Measurements from ENCODE around the gene TGFBR2.

The TGFBR2 gene

DNA sequence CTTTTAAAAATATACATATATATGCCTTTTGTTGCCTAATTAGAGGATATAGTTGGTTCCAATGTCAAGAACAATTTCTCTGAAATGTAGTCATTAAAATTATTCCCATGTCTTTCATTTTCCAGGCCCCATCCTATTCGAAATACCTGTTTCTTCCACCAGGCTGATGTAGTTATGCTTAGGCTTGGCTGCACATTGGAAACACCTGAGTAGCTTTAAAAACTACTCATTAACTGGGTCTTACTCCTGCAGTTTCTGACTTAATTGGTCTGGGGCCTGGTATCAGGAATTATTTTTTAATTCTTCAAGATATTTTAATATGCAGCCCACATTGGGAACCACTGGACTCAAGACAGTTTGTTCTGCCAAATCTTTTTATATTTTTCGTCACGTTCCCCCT, 53.7 kb downstream of the TGFBR2 start:
- no peak overlapping the region for H3K4me3 ChIP-seq (replicated peaks; ENCODE audit: low read depth, low read length)
- no peak for DNase-seq (ENCODE audit: extremely low read depth, insufficient read length)
- no peaks in the 10 kb centered on the region for H3K27me3 ChIP-seq (replicated peaks; ENCODE audit: control insufficient read depth, insufficient read depth, low read length)
- H3K36me3 ChIP-seq (ENCODE audit: control insufficient read depth, insufficient read depth, low read length), result no peaks in the 10 kb centered on the region
- TF ChIP-seq, protein P1, sequence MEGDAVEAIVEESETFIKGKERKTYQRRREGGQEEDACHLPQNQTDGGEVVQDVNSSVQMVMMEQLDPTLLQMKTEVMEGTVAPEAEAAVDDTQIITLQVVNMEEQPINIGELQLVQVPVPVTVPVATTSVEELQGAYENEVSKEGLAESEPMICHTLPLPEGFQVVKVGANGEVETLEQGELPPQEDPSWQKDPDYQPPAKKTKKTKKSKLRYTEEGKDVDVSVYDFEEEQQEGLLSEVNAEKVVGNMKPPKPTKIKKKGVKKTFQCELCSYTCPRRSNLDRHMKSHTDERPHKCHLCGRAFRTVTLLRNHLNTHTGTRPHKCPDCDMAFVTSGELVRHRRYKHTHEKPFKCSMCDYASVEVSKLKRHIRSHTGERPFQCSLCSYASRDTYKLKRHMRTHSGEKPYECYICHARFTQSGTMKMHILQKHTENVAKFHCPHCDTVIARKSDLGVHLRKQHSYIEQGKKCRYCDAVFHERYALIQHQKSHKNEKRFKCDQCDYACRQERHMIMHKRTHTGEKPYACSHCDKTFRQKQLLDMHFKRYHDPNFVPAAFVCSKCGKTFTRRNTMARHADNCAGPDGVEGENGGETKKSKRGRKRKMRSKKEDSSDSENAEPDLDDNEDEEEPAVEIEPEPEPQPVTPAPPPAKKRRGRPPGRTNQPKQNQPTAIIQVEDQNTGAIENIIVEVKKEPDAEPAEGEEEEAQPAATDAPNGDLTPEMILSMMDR (IDR thresholded peaks at IDR 0.05; ENCODE audit: insufficient read depth, low read length, poor library complexity, severe bottlenecking), result no peak

DNA sequence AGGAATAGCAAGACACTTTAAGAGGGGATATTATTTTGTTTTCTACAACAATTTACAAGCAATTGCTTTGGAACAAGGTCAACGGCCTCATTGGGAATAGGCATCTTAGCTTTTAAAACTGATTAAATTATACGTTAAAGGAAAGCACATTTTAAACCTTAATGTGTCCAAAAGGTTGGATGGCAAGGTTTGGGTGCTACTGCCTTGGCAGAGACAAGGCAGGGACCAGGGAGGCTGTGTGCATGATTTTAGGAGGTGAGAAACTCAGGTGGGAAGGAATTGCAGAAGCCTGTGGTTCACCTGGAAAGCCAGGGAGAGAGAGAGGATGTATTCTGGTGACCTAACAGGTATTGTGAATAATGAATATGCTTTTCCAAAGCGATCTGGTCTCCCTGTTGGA, 54.3 kb downstream of the TGFBR2 start:
- DNase-seq (ENCODE audit: extremely low read depth, insufficient read length), result no peak
- H3K36me3 ChIP-seq (ENCODE audit: control insufficient read depth, insufficient read depth, low read length), result no peaks in the 10 kb centered on the region
- TF ChIP-seq, protein P1 (IDR thresholded peaks at IDR 0.05; ENCODE audit: insufficient read depth, low read length, poor library complexity, severe bottlenecking), result no peak

DNA sequence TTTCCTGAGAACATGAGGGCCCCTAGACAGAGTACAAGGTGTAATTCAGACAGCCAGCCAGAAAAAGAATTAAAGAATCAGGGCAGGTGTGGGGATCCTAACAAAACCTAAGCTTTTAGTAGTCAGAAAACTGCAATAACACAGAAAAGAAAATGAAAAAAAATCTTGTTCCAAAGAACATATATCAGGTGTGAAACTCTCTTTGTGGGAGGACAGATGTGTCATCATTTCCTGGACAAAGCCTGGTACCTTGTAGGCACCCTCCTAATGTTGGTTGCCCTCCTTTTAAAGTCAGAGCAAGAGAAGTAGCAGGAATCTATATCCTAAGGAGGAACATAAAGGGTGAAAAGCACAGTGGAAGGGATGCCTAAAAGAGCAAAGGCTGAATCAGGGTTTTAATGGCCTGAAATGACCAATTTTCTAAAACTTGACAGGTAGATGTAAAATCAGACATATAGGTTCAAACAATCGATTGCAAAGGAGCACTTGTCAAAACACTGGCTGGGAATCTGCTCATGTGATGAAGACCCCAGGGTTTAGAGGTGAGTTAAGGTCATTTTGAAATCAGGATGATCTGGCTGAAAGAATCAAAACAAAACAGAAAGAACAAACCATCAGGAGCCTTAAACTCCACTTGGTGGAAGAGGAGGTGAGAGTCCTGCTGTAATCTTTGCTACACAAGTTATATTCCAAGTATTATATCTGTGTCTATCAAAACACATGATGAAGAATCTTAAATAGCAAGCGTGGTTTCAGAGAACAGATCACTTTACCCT, 54.9 kb downstream of the TGFBR2 start:
- Histone ChIP-seq H3K36me3 (ENCODE audit: control insufficient read depth, insufficient read depth, low read length) (no peaks in the 10 kb centered on the region), H3K27me3 (replicated peaks; ENCODE audit: control insufficient read depth, insufficient read depth, low read length) (no peaks in the 10 kb centered on the region), H3K4me3 (replicated peaks; ENCODE audit: low read depth, low read length) (no peak overlapping the region)
- TF ChIP-seq, protein P1 (IDR thresholded peaks at IDR 0.05; ENCODE audit: insufficient read depth, low read length, poor library complexity, severe bottlenecking), result no peak
- no peak for DNase-seq (ENCODE audit: extremely low read depth, insufficient read length)

More for the DNA sequence above, 54.3 kb downstream of the TGFBR2 start:
- no peaks in the 10 kb centered on the region for H3K27me3 ChIP-seq (replicated peaks; ENCODE audit: control insufficient read depth, insufficient read depth, low read length)
- no peak overlapping the region for H3K4me3 ChIP-seq (replicated peaks; ENCODE audit: low read depth, low read length)

DNA sequence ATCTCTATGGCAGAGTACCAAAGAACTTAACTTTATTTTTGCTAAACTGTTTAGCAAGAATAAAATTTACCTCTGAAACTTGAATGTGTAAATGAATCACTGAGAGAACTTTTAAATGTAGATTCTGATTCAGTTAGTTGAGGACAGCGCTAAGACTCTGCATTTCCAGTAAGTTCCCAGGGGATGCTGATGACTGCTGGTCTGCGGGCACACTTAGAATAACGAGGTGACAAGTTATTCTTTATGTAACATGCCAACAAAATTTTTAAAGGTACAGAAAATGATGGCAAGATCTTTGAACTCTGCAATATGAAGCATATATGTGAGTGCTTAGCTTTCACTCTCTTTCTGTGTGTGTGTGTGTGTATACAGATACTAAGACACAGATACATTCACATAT, 56.4 kb downstream of the TGFBR2 start:
- Histone ChIP-seq H3K4me3 (replicated peaks; ENCODE audit: low read depth, low read length) (no peak overlapping the region), H3K36me3 (ENCODE audit: control insufficient read depth, insufficient read depth, low read length) (no peaks in the 10 kb centered on the region), H3K27me3 (replicated peaks; ENCODE audit: control insufficient read depth, insufficient read depth, low read length) (no peaks in the 10 kb centered on the region)
- TF ChIP-seq, protein P1 (IDR thresholded peaks at IDR 0.05; ENCODE audit: insufficient read depth, low read length, poor library complexity, severe bottlenecking), result no peak
- DNase-seq (ENCODE audit: extremely low read depth, insufficient read length), result no peak

DNA sequence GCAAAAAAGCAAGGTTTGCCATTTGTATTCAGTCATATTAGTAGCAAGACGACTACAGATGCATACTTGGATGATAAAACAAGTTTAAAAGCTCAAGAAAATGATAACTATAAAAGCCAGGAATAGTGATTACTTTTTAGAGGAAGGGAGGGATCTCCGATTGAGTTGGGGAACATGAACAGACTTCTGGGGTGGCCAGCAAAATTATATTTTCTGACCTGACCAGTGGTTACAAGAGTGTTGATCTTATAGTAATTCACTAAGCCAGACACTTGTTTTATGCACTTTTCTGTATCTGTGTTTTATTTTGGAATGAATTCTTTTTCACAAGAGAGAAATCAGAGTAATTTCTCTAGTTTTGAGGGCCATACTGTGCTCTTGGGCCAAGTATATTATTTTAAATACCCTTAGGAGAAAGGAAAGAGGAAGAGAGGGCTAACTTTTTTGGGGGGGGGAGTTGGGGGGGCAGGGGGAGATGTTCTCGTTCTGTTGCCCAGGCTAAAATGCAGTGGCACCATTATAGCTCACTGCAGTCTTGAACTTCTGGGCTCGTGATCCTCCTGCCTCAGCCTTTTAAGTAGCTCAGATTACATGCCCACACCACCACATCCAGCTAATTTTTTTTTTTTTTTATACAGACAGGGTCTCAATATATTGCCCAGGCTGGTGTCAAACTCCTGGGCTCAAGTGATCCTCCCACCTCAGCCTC, 57.3 kb downstream of the TGFBR2 start:
- no peaks in the 10 kb centered on the region for H3K27me3 ChIP-seq (replicated peaks; ENCODE audit: control insufficient read depth, insufficient read depth, low read length)
- no peak overlapping the region for H3K4me3 ChIP-seq (replicated peaks; ENCODE audit: low read depth, low read length)
- DNase-seq (ENCODE audit: extremely low read depth, insufficient read length), result no peak
- TF ChIP-seq, protein P1 (IDR thresholded peaks at IDR 0.05; ENCODE audit: insufficient read depth, low read length, poor library complexity, severe bottlenecking), result no peak
- no peaks in the 10 kb centered on the region for H3K36me3 ChIP-seq (ENCODE audit: control insufficient read depth, insufficient read depth, low read length)
